Measurements from ENCODE around the gene BLVRB.
"Not testable (repeated sequence)": the region's sequence is repeated elsewhere in the genome, so short reads cannot be mapped to it uniquely, and the experiment has no call there.

DNA sequence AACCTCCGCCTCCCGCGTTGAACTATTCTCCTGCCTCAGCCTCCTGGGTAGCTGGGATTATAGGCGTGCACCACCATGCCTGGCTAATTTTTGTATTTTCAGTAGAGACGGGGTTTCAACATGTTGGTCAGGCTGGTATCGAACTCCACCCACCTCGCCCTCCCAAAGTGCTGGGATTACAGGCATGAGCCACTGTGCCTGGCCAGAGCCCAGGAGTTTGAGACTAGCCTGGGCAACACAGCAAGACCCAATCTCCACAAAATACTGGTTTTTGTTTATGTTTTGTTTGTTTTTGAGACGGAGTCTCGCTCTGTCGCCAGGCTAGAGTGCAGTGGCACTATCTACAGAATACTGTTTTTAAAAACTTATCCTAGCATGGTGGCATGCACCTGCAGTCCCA lies 35.3 kb downstream of the BLVRB start:
- not testable (repeated sequence) for TF ChIP-seq ZSCAN18 (CRISPR knock-in tag; IDR thresholded peaks at IDR 0.05); TEAD4 (CRISPR knock-in tag; IDR thresholded peaks at IDR 0.05); ATF3 (CRISPR knock-in tag; conservative IDR thresholded peaks at IDR 0.05); CTCF (IDR thresholded peaks at IDR 0.05); NFYB (CRISPR knock-in tag; conservative IDR thresholded peaks at IDR 0.05; ENCODE audit: low read depth); ESRRA (CRISPR knock-in tag; IDR thresholded peaks at IDR 0.05; ENCODE audit: borderline replicate concordance); GRHL2 (CRISPR knock-in tag; IDR thresholded peaks at IDR 0.05; ENCODE audit: insufficient replicate concordance, severe bottlenecking); IRF2 (CRISPR knock-in tag; IDR thresholded peaks at IDR 0.05; ENCODE audit: borderline replicate concordance, low read depth); KAT7 (CRISPR knock-in tag; IDR thresholded peaks at IDR 0.05; ENCODE audit: borderline replicate concordance); STAT6 (CRISPR knock-in tag; conservative IDR thresholded peaks at IDR 0.05; ENCODE audit: low read depth); ZNF281 (CRISPR knock-in tag; IDR thresholded peaks at IDR 0.05)
- TF ChIP-seq, protein P1, sequence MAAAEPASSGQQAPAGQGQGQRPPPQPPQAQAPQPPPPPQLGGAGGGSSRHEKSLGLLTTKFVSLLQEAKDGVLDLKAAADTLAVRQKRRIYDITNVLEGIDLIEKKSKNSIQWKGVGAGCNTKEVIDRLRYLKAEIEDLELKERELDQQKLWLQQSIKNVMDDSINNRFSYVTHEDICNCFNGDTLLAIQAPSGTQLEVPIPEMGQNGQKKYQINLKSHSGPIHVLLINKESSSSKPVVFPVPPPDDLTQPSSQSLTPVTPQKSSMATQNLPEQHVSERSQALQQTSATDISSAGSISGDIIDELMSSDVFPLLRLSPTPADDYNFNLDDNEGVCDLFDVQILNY (CRISPR knock-in tag; IDR thresholded peaks at IDR 0.05), result not testable (repeated sequence)
- TF ChIP-seq, protein P2, sequence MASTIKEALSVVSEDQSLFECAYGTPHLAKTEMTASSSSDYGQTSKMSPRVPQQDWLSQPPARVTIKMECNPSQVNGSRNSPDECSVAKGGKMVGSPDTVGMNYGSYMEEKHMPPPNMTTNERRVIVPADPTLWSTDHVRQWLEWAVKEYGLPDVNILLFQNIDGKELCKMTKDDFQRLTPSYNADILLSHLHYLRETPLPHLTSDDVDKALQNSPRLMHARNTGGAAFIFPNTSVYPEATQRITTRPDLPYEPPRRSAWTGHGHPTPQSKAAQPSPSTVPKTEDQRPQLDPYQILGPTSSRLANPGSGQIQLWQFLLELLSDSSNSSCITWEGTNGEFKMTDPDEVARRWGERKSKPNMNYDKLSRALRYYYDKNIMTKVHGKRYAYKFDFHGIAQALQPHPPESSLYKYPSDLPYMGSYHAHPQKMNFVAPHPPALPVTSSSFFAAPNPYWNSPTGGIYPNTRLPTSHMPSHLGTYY (CRISPR knock-in tag; IDR thresholded peaks at IDR 0.05), result not testable (repeated sequence)
- TF ChIP-seq, protein P3, sequence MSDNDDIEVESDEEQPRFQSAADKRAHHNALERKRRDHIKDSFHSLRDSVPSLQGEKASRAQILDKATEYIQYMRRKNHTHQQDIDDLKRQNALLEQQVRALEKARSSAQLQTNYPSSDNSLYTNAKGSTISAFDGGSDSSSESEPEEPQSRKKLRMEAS (CRISPR knock-in tag; IDR thresholded peaks at IDR 0.05), result not testable (repeated sequence)
